Subcutaneous adipose tissue (tissue), 4 donors: ENCODE measurements around the gene FGF18. TPM values are rescaled to one million over a fixed set of nuclear protein-coding genes. Genes with fewer than 3 reads are reported as not detected.

Experiments used
- CTCF ChIP-seq: fragments of 450-650 bp; IDR thresholded peaks from one replicate; pipeline ENCODE4 v1.5.1; 2016; ENCODE audit warnings: low read depth, mild to moderate bottlenecking, control low read depth, antibody characterized with exemption, moderate library complexity
- total RNA-seq, 4 donors: library from RNA; depleted of rRNA; stranded (reverse); fragments of >200 nt; gene quantifications; one replicate each; pipeline ENCODE4 v1.1.0, GENCODE V29; 2016

The FGF18 gene
- total RNA-seq, 4 donors from 2014 or later = 0.33 to 0.66 TPM; not detected in 2

GRCh38 chr5:171387345-171387969 lies 32.0 kb upstream of the FGF18 start, which contains the start of gene NPM1:
Gene NPM1 (plus strand): TSS chr5:171387849. CDS start chr5:171387949, 100 bp downstream.
- no peak for TF ChIP-seq CTCF

- TF ChIP-seq CTCF = no peak
Measured at GRCh38 chr5:171387970-171388815, 31.3 kb upstream of the FGF18 start.

- TF ChIP-seq CTCF = no peak
Measured at GRCh38 chr5:171388816-171389168, 30.7 kb upstream of the FGF18 start.

- no peak for TF ChIP-seq CTCF
Measured at GRCh38 chr5:171390883-171391677, 28.4 kb upstream of the FGF18 start.

- TF ChIP-seq CTCF = no peak
Measured at GRCh38 chr5:171391996-171392577, 27.4 kb upstream of the FGF18 start.

- TF ChIP-seq CTCF = no peak
Measured at GRCh38 chr5:171392585-171393159, 26.8 kb upstream of the FGF18 start.
